Neural progenitor cell (in vitro differentiated cells): ENCODE results near the gene BUD23.

Source experiments
- EZH2 ChIP-seq: fragments of 200-600 bp; sonication (generic); IDR thresholded peaks from 2 replicates; pipeline ENCODE4 v1.6.1; 2017; ENCODE audit warnings: antibody characterized with exemption, mild to moderate bottlenecking, moderate library complexity
- EZH2phosphoT487 ChIP-seq: fragments of 200-600 bp; sonication (generic); IDR thresholded peaks from 2 replicates; pipeline ENCODE4 v1.6.1; 2017; ENCODE audit warnings: antibody characterized with exemption
- TF ChIP-seq, protein P1 (sequence below): fragments of 200-600 bp; sonication (generic); IDR thresholded peaks from 2 replicates; pipeline ENCODE4 v1.5.1; 2017; ENCODE audit warnings: antibody characterized with exemption, mild to moderate bottlenecking

- TF ChIP-seq, protein P1, sequence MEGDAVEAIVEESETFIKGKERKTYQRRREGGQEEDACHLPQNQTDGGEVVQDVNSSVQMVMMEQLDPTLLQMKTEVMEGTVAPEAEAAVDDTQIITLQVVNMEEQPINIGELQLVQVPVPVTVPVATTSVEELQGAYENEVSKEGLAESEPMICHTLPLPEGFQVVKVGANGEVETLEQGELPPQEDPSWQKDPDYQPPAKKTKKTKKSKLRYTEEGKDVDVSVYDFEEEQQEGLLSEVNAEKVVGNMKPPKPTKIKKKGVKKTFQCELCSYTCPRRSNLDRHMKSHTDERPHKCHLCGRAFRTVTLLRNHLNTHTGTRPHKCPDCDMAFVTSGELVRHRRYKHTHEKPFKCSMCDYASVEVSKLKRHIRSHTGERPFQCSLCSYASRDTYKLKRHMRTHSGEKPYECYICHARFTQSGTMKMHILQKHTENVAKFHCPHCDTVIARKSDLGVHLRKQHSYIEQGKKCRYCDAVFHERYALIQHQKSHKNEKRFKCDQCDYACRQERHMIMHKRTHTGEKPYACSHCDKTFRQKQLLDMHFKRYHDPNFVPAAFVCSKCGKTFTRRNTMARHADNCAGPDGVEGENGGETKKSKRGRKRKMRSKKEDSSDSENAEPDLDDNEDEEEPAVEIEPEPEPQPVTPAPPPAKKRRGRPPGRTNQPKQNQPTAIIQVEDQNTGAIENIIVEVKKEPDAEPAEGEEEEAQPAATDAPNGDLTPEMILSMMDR, result no peak
- no peak for TF ChIP-seq EZH2
- TF ChIP-seq EZH2phosphoT487, result no peak
Measured at GRCh38 chr7:73739387-73739767, 56.0 kb downstream of the BUD23 start.
